DMS 273 treated with DMSO at 0.1 percent for 48 hours (cell line): Measurements from ENCODE around the gene ADAM19.
"Not testable (repeated sequence)": the region's sequence is repeated elsewhere in the genome, so short reads cannot be mapped to it uniquely, and the experiment has no call there.

ENCODE experiments used
- DNase-seq: peaks from one replicate; lab custom pipeline; 2025; lab: John Stamatoyannopoulos, UW

The ADAM19 gene

DNA sequence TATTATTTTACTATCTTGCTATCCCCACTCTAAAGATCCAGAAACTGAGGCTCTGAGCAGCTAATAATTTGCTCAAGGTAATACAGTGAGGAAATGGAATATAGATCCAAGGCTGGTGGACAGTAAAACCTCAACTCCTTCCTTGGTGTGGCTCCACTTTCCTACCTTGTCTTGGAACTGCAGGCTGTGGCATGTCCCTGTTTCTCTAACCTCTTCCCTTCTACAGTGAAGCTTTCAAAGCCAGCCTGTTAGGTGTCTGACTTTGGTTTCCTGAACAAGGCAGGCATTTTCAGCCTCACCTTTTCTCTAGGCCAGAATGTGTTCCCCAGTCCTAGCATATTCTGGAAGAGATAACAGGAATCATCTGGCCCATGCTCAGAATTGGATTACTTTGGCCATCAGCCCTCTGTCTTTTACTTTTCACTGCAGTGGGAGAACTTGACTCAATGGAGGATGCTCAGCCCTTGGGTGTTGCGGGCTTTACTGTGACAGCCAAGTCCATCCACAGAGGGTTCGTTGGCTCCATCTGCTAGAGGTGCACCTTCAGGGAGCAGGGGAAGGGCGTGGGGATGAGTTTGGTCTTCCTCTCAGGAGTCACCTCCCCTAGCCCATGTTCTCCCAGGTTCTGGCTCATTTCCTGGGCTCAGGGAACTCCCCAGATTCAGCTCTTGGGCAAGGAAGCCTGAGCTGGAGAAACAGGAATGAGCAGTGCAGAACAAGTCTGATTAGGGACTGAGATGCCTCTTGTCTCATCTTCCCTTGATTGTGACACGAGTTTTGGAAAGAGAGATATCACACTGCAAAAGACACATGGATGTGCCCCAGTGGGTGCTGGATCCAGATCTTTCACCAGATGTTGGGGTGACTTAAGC, 114.4 kb downstream of the ADAM19 start:
- DNase-seq = no peak

DNA sequence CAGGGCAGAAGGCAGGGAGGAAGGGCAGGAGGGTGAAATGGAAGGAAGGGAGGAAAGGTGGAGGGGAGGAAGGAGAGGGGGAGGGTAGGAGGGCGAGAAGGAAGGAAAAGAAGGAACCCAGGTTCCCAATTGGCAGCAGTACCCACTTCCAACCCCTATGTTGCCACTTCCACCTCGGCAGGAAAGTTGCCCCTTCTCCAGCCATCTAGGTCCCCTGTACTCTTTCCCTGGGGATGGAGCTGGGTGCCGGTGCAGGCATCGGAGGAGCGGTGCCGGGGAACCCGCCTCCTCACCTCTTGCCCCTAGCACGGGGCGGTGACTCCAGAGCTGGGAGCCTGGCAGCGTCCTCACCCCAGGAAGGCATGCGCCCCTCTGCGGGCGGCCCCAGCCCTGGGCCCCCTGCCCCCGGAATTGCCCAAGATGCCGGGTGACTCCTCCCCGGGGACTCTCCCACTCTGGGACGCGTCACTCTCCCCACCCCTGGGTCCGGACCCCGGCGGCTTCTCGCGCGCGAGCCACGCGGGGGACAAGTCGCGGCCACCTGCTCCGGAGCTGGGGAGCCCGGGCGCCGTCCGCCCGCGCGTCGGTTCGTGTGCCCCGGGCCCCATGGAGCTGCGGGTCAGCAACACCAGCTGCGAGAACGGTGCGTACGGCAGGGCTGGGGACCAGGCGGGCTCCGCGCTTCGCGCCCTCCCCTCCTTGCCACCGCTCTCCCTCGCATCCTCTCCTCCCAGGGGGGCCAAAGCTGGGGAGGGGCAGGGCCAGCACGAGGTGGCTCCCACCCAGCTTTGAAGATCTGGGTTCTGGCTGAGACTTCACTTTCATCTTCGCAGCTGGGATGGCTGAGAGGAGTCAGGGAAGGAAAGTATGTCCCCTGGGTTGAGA, 115.6 kb downstream of the ADAM19 start, which contains the start of gene NIPAL4:
TSS of gene NIPAL4 (plus strand) at position 499 of the 885 bp plus-strand sequence. CDS start at position 607, 108 bp downstream.
- DNase-seq = no peak

DNA sequence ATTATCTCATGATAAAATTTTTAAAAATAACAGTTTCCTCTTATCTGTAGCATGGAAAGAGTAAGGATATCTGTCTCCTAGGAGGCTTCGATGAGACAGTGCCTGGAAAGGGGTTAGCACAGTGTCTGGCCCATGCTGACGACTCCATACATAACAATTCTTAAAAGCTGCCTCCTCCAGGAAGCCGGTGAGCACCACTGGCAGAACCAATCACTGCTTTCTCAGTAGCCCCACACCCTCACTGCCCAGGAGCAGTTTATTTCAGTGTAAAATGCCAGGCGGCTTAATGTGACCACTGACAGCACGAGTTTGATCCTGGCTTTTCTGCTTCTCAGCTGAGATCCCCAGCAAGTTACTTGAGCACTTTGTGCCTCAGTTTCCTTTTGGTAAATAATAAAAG, 116.7 kb downstream of the ADAM19 start:
- DNase-seq = no peak

DNA sequence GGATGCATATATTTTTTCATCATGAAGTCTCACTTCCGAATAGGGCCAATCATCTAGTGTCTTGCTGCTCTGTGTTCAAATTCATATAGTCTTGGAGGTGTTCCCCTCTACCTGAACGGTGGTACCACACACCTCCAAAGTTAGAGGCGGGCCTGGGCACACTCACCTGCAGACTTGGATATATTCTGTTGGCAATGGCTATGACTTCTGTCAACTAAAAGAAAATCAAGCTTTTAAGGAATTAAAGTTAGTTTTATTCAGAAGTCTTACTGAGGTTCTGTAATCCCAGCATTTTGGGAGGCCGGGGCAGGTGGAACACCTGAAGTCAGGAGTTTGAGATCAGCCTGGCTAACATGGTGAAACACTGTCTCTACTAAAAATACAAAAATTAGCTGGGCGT, 118.2 kb downstream of the ADAM19 start:
- no peak for DNase-seq

DNA sequence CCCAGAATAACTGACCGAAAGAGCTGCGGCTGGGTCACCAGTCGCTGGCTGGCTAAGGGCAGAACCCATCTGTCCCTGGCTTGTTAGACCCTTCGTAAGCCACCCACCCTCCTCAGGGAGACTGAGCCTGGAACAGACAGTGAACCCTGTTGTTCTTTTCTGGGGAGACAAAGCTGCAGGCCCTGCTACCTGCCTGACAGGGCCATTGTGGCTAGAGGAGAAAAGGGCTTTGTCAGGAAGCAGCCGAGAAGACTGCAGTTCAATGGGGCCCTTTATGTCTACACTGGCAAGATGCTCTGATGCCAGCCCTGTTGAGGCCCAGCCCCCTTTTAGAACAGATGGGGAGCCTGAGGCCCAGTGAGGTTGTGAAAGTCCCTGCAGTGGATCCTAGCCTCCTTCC, 119.3 kb downstream of the ADAM19 start:
- no peak for DNase-seq

DNA sequence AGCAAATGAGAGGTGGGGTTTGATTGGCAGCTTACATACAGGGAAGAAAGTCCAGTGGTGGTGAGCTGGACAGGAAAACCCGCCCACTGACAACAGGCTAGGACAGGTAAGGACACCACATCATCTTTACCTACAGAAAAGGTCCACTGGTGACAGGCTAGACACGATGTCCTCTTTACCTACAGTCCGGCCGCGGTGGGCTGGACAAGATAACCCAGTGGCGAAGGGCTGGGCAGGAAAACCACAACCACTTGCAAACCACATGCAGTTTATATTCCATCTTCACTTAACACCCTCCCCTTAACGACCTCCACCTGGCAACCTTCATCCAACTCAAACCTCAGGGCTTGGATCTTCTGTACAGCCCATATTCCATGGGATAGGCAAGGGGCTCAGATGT, 120.5 kb downstream of the ADAM19 start:
- no peak for DNase-seq

DNA sequence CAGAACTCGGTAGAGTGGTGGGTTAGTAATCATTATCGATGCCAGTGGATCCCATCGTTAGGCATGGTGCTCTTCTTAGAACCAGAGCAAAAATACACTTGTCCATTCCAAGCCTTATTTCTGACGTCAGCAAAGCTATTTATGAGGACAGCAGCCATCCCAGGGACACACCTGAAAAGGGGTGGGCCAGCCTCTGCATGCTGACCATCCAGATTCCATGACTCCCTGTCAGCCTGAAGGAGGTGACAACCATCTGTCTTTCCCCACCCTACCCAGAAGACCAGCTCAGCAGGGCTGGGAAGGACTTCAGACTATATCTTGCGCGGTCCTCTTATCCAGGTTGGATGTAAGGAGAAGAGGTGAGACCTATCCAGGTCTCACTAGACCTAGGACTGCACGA, 121.3 kb downstream of the ADAM19 start:
- no peak for DNase-seq

DNA sequence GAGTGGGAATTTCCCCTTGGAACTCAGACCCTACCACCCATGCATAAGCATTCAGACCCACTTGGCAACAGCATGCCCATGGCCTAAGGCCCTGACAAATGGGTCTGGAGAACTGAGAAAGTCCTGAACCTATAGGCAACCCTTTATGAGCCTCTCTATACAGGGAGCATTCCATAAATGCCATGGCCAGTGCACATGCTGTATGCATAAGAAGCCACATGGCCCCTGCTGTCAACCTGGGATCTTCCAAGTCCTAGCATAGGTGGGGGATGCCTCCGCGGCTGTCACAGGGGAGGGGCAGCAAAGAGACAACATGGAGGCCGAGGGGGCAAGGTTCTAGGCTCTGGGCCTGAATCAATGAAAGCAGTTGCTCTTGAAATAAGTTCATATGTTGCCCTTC, 123.8 kb downstream of the ADAM19 start:
- no peak for DNase-seq

DNA sequence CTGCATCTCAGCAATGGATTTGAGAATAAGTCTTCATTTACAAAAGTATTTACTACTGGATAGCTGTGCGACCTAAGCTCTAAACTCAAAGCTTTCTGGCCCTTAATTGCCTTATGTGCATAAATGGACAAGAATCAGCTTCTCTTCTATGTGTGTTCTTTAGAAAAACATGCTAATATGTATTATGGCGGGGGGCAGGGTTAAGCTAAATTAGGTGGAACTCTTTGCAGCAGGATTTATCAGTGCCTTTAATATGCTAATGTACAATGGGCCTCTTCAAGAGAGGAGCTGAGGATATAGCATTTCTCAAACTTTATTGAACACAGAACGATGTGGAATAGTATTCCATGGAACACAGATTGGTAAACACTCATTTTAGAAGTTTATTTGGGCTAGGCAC, 125.6 kb downstream of the ADAM19 start:
- DNase-seq = no peak

DNA sequence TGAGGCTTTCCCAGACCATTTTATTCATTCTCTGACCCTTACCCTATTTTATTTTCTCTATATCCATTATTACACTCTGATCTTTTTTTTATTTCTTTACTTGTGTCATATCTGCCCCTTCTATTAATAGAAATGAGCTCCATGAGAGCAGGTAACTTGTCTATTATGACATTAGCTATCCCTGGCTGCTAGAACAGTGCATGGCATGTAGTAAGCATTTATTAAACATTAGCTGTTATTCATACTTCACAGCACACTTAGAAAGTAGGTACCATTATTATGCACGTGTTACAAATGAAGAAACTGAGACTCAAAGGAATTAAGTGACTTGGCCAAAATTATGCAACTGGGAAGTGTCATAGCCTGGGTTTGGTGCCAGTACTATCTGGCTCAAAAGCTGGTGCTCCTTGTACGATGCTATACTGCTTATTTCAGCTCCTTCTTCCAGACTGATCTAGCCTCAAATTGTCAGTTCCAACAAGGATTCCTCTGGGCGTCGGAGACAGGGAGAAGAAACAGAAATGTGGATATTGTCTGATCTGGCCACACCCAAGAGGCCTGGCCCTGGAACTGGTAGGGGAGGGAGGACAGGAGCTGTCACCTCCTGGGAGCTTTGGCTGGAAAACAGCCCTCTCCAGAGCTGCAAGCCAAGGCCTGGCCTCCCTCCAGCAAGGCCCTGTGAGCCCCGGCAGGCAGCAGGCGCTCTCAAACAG, 126.4 kb downstream of the ADAM19 start:
- peak; percentile 27 for DNase-seq

DNA sequence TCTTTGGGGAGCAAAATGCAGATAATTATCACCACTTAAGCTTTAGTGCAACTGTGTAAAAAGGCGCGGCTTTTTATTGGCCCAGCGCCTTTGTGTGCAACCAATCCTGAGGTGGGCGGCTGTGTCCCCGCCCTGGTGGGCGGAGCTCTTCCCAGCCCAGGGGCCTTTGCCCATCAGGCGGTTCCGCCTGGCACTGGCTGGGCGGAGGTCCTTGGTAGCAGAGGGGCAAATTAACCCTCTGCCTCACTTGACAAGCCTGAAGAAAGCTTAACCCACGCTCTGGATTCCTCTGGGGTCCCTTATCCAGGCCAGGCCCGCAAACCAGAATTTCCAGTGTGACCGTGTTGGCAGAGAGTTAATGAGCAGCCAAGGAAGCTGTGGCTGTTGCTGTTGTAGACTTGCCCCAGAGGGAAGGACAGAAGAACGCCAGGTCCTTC, 128.4 kb downstream of the ADAM19 start:
- DNase-seq = no peak

DNA sequence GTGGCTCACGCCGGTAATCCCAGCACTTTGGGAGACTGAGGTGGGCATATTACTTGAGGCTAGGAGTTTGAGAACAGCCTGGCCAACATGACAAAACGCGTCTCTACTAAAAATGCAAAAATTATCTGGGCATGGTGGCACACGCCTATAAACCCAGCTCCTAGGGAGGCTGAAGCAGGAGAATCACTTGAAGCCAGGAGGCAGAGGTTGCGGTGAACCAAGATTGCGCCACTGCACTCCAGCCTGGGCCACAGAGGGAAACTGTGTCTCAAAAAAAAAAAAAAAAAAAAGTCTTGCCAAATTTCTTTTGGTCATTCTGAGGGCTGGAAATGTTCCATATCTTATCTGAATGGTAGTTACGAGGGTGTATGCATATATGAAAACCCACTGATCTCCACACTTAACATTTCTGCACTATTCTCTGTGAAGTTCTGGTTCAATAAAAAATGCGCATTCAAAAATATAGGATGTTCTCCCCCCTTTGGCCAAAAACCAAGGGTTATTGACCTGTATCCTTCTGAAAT, 129.1 kb downstream of the ADAM19 start:
- no peak for DNase-seq

DNA sequence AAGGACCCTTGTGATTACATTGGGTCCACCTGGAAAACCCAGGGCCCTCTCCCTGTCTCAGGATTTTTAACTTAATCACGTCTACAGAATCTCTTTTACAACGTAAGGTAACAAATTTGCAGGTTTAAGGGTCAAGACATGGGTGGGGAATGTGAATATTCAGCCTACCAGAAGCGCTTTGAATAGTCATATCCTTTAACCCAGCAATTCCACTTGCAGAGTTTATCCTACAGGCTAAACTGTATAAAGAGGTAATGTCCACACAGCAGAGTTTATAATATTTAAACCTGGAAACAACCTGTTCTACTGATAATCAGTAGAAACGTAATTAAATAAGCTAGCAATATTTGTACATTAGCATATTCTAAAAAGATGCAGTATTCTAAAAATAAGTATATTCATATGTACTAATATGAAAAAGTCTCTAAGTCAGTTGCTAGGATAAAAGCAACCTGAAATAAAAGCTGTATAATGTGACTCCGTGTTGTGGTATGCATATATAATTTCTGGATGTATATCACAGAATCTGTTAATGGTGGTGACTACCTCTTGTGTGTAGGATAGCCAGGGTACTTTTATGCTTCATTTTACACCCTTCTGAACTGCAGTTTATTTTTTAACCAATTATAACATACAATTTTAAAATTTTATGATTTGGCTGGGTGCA, 129.7 kb downstream of the ADAM19 start:
- no peak for DNase-seq

DNA sequence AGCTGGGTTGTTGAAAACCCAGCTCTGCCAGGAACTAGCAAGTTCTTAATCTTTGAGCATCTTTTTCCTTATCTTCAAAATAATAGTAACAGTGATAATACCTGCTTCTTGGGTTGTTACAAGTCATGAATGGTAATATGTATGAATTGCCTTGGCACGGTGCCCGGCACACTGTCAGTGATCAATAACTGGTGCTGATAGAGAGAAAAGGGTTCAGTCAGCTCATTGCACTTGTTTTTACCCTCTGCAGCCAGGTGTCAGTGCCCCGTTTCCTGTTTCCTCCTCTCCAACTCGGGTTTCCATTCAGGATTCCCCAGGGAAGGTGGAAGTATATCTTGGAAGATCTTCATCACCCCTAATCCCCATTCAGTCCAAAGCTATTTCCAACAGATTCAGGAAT, 131.4 kb downstream of the ADAM19 start:
- no peak for DNase-seq

DNA sequence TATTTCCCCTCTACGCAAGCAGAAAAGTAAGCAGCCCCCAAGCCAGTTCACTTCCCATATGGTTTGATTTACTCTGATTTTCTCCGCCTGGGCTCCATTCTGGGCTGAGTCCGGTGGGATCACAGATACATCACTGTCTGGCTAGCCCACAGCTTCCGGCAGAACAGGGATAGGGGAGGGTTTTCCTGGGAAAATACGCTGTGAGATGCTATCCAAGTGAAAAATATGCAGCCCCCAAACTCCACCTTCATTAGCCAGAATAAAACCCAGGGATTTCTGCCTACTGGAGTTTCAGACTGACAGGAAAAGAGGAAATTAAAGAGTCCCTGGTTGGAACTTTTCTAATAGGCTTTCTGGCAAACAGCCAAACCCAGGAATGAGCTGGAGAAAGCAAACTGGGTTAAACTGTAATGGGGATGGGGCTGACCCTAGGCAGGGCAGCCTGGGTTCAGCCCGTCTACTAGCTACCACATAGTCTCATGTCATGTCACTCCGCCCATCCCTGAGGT, 132.5 kb downstream of the ADAM19 start:
- DNase-seq = no peak

DNA sequence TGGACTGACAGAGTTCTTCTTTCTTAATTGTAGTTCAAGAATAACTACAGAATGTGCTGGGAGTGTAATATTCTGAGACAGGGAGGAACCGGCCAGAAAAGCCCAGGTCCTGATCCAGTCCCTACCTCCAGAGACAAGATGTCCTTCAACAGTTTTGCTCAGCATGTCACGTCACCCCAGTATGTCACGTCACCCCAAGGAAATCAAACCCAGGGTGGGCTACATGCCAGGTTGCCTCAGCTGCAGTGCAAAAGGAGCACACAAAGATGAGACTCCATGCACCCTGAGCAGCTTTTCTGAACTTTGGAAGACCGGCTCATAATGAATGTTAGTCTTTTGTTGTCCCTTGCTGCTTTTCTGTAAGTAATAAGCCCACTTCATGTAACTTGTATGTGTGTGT, 141.5 kb downstream of the ADAM19 start:
- DNase-seq = no peak

DNA sequence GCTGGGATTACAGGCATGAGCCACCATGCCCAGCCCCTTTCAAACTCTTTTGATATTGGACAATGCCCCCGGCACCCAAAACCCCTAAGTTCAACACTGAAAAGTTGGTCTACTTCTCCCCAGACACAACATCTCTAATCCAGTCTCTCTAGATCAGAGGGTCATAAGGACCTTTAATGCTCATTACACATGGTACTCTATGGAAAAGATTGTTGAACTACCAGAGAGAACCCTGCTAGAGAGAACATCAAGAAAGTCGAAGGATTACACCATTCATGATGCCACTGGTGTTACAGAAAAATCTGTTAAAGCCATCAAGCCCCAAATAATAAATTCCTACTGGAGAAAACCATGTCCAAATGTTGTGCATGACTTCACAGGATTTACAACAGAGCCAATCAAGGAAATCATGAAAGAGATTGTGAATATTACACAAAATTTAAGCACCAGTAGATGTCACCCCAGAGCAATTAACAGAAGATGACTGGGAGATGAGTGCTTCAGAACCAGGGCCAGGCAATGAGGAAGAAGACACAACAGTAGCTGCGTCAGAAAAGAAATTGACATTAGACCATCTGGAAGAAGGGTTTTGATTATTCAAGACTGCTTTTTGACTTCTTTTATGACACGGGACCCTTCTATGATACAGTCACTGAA, 143.9 kb downstream of the ADAM19 start:
- peak; percentile 25 for DNase-seq

DNA sequence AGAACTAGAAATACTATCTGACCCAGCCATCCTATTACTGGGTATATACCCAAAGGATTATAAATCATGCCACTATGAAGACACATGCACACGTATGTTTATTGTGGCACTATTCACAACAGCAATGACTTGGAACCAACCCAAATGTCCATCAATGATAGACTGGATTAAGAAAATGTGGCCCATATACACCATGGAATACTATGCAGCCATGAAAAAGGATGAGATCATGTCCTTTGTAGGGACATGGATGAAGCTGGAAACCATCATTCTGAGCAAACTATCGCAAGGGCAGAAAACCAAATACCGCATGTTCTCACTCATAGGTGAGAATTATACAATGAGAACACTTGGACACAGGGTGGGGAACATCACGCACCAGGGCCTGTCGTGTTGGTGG, 145.7 kb downstream of the ADAM19 start:
- DNase-seq = not testable (repeated sequence)
